HG03039 (cell line): ENCODE data around the gene PRICKLE4.
"Not testable (repeated sequence)": the region's sequence is repeated elsewhere in the genome, so short reads cannot be mapped to it uniquely, and the experiment has no call there.

Source experiments
- ATAC-seq: cut with Tn5 transposase; IDR thresholded peaks from one replicate; pipeline ENCODE4 v1.9.1; 2021; ENCODE audit warnings: mild to moderate bottlenecking, moderate library complexity; ENCODE audit not compliant: unreplicated experiment

The PRICKLE4 gene

GRCh38 chr6:41790045-41790444 is 9.5 kb downstream of the PRICKLE4 start:
- ATAC-seq = no peak

GRCh38 chr6:41791305-41791704 is 10.7 kb downstream of the PRICKLE4 start:
- no peak for ATAC-seq

- no peak for ATAC-seq
These were observed 11.4 kb downstream of the PRICKLE4 start for GRCh38 chr6:41791984-41792383.

GRCh38 chr6:41796474-41796873 is 15.9 kb downstream of the PRICKLE4 start:
- ATAC-seq = no peak

- no peak for ATAC-seq
These were observed 18.4 kb downstream of the PRICKLE4 start for GRCh38 chr6:41798901-41799558.

- no peak for ATAC-seq
These were observed 19.0 kb downstream of the PRICKLE4 start for GRCh38 chr6:41799559-41799911.

- ATAC-seq = no peak
These were observed 20.8 kb downstream of the PRICKLE4 start for GRCh38 chr6:41801380-41801779.

GRCh38 chr6:41805830-41806774 is 25.5 kb downstream of the PRICKLE4 start:
- no peak for ATAC-seq

- ATAC-seq = no peak
These were observed 30.5 kb downstream of the PRICKLE4 start for GRCh38 chr6:41811095-41811494.

GRCh38 chr6:41811946-41812345 is 31.4 kb downstream of the PRICKLE4 start:
- not testable (repeated sequence) for ATAC-seq

GRCh38 chr6:41813469-41813868 is 32.9 kb downstream of the PRICKLE4 start:
- no peak for ATAC-seq

GRCh38 chr6:41813956-41814355 is 33.4 kb downstream of the PRICKLE4 start:
- no peak for ATAC-seq

GRCh38 chr6:41814629-41815028 is 34.0 kb downstream of the PRICKLE4 start:
- no peak for ATAC-seq

- ATAC-seq = no peak
These were observed 35.0 kb downstream of the PRICKLE4 start for GRCh38 chr6:41815587-41815986.

GRCh38 chr6:41818271-41819054 is 37.9 kb downstream of the PRICKLE4 start:
- no peak for ATAC-seq

- ATAC-seq = no peak
These were observed 40.7 kb downstream of the PRICKLE4 start for GRCh38 chr6:41821266-41821665.

- no peak for ATAC-seq
These were observed 41.4 kb downstream of the PRICKLE4 start for GRCh38 chr6:41822021-41822420.

- ATAC-seq = no peak
These were observed 42.6 kb downstream of the PRICKLE4 start for GRCh38 chr6:41823178-41823577.

GRCh38 chr6:41824571-41825569 is 44.3 kb downstream of the PRICKLE4 start:
- ATAC-seq = no peak

- ATAC-seq = no peak
These were observed 45.9 kb downstream of the PRICKLE4 start for GRCh38 chr6:41826343-41827022.
